Smooth muscle cell (in vitro differentiated cells): ENCODE results near the gene MYBPC2. TPM values are rescaled to one million over a fixed set of nuclear protein-coding genes. Genes with fewer than 3 reads are reported as not detected.

Experiments used
- DNase-seq: peaks from one replicate; lab custom pipeline; 2025; ENCODE audit not compliant: unreplicated experiment; lab: John Stamatoyannopoulos, UW
- H2AFZ ChIP-seq: fragments of 200-600 bp; sonication (generic); 2 replicates; pipeline ENCODE4 v1.6.0; 2016; ENCODE audit warnings: antibody characterized with exemption, low read depth, mild to moderate bottlenecking
- H3F3A ChIP-seq: fragments of 200-600 bp; sonication (generic); 2 replicates; pipeline ENCODE4 v1.6.0; 2017; ENCODE audit warnings: antibody characterized with exemption, low read depth
- H3K27ac ChIP-seq: fragments of 200-600 bp; sonication (generic); 2 replicates; pipeline ENCODE4 v1.5.1; 2016; ENCODE audit warnings: low read depth, mild to moderate bottlenecking
- H3K27me3 ChIP-seq: fragments of 200-600 bp; sonication (generic); 2 replicates; pipeline ENCODE4 v1.6.1; 2016; ENCODE audit warnings: low read depth, mild to moderate bottlenecking
- H3K36me3 ChIP-seq: fragments of 200-600 bp; sonication (generic); 2 replicates; pipeline ENCODE4 v1.5.1; 2016; ENCODE audit warnings: low read depth
- H3K4me1 ChIP-seq: fragments of 200-600 bp; sonication (generic); 2 replicates; pipeline ENCODE4 v1.5.1; 2016; ENCODE audit warnings: low read depth
- H3K4me2 ChIP-seq: fragments of 200-600 bp; sonication (generic); 2 replicates; pipeline ENCODE4 v1.6.0; 2016; ENCODE audit warnings: mild to moderate bottlenecking
- H3K4me3 ChIP-seq: fragments of 200-600 bp; sonication (generic); 2 replicates; pipeline ENCODE4 v1.5.1; 2016; ENCODE audit warnings: mild to moderate bottlenecking
- H3K79me2 ChIP-seq: fragments of 200-600 bp; sonication (generic); 2 replicates; pipeline ENCODE4 v1.6.0; 2016; ENCODE audit warnings: low read depth, mild to moderate bottlenecking
- H3K9ac ChIP-seq: fragments of 200-600 bp; sonication (generic); 2 replicates; pipeline ENCODE4 v1.6.0; 2016; ENCODE audit warnings: low read depth
- H3K9me3 ChIP-seq: fragments of 200-600 bp; sonication (generic); replicated peaks from 2 replicates; pipeline ENCODE4 v1.5.1; 2016; ENCODE audit warnings: low read depth
- H4K20me1 ChIP-seq: fragments of 200-600 bp; sonication (generic); 2 replicates; pipeline ENCODE4 v1.6.0; 2016; ENCODE audit warnings: low read depth
- WGBS: methylation state at CpG from one replicate; pipeline ENCODE4 v1.1.7; 2016; ENCODE audit warnings: low lambda C conversion rate; 5-methylcytosine and 5-hydroxymethylcytosine counted together
- polyA plus RNA-seq: library from polyadenylated mRNA; unstranded; fragments of >200 nt; fragmentation: Nextera tagmentation; extraction: Ambion mirVana; gene quantifications from 2 replicates; pipeline ENCODE4 v1.2.1, GENCODE V29; 2016
- total RNA-seq: library from RNA; depleted of rRNA; stranded (reverse); fragments of >200 nt; gene quantifications from 2 replicates; pipeline ENCODE4 v1.2.3, GENCODE V29; 2014
- TF ChIP-seq, protein P1 (sequence below): fragments of 200-600 bp; sonication (generic); IDR thresholded peaks from 2 replicates; pipeline ENCODE4 v1.5.1; 2017; ENCODE audit warnings: borderline replicate concordance, mild to moderate bottlenecking, antibody characterized with exemption; ENCODE audit not compliant: insufficient read depth, poor library complexity, severe bottlenecking

MYBPC2 gene
- total and polyA plus RNA-seq, 2 experiments from 2014 or later = not detected

- no peak overlapping the region for H3K4me2 ChIP-seq
- H4K20me1 ChIP-seq = no peaks in the 10 kb centered on the region
- no peak for DNase-seq
- no peak overlapping the region for H3K27ac ChIP-seq
- H3F3A ChIP-seq = no peaks in the 10 kb centered on the region
- H3K4me1 ChIP-seq = peaks cover 4% of the 10 kb centered on the region
- H3K79me2 ChIP-seq = no peaks in the 10 kb centered on the region
- 96% methylated on average over 27 of the region's 30 CpGs for WGBS
- no peak overlapping the region for H3K4me3 ChIP-seq
- no peaks in the 10 kb centered on the region for H3K27me3 ChIP-seq
- no peaks in the 10 kb centered on the region for H3K36me3 ChIP-seq
- TF ChIP-seq, protein P1, sequence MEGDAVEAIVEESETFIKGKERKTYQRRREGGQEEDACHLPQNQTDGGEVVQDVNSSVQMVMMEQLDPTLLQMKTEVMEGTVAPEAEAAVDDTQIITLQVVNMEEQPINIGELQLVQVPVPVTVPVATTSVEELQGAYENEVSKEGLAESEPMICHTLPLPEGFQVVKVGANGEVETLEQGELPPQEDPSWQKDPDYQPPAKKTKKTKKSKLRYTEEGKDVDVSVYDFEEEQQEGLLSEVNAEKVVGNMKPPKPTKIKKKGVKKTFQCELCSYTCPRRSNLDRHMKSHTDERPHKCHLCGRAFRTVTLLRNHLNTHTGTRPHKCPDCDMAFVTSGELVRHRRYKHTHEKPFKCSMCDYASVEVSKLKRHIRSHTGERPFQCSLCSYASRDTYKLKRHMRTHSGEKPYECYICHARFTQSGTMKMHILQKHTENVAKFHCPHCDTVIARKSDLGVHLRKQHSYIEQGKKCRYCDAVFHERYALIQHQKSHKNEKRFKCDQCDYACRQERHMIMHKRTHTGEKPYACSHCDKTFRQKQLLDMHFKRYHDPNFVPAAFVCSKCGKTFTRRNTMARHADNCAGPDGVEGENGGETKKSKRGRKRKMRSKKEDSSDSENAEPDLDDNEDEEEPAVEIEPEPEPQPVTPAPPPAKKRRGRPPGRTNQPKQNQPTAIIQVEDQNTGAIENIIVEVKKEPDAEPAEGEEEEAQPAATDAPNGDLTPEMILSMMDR = no peak
- no peak overlapping the region for H3K9ac ChIP-seq
- no peak overlapping the region for H2AFZ ChIP-seq
- no peaks in the 10 kb centered on the region for H3K9me3 ChIP-seq
These were observed 73.3 kb downstream of the MYBPC2 start for GRCh38 chr19:50505856-50506611.

- H3K27ac ChIP-seq = no peak overlapping the region
- peaks cover 4% of the 10 kb centered on the region for H3K4me1 ChIP-seq
- H3K36me3 ChIP-seq = no peaks in the 10 kb centered on the region
- TF ChIP-seq, protein P1 = no peak
- H3K27me3 ChIP-seq = no peaks in the 10 kb centered on the region
- H3K79me2 ChIP-seq = no peaks in the 10 kb centered on the region
- no peak overlapping the region for H3K4me3 ChIP-seq
- no peak overlapping the region for H3K9ac ChIP-seq
- no peak for DNase-seq
- H3K4me2 ChIP-seq = no peak overlapping the region
- WGBS = 100% methylated on average over 1 of the region's 10 CpGs
- no peak overlapping the region for H2AFZ ChIP-seq
- H3F3A ChIP-seq = no peaks in the 10 kb centered on the region
- H3K9me3 ChIP-seq = no peaks in the 10 kb centered on the region
- no peaks in the 10 kb centered on the region for H4K20me1 ChIP-seq
These were observed 74.0 kb downstream of the MYBPC2 start for GRCh38 chr19:50506700-50507099.

GRCh38 chr19:50507376-50507775, 74.7 kb downstream of the MYBPC2 start:
- TF ChIP-seq, protein P1 = no peak
- Histone ChIP-seq H3K9me3 (no peaks in the 10 kb centered on the region), H4K20me1 (no peaks in the 10 kb centered on the region), H3K79me2 (no peaks in the 10 kb centered on the region), H3K4me2 (no peak overlapping the region), H2AFZ (no peak overlapping the region), H3K4me3 (no peak overlapping the region), H3F3A (no peaks in the 10 kb centered on the region), H3K9ac (no peak overlapping the region), H3K27me3 (no peaks in the 10 kb centered on the region), H3K27ac (no peak overlapping the region), H3K4me1 (peaks cover 4% of the 10 kb centered on the region), H3K36me3 (no peaks in the 10 kb centered on the region)
- 95% methylated on average over 8 of the region's 8 CpGs for WGBS
- DNase-seq = no peak

GRCh38 chr19:50508843-50509190, 76.1 kb downstream of the MYBPC2 start:
- no peak overlapping the region for H3K4me2 ChIP-seq
- H3K36me3 ChIP-seq = no peaks in the 10 kb centered on the region
- H3K27me3 ChIP-seq = no peaks in the 10 kb centered on the region
- H3K4me1 ChIP-seq = peaks cover 4% of the 10 kb centered on the region
- H3K4me3 ChIP-seq = no peak overlapping the region
- TF ChIP-seq, protein P1 = no peak
- H2AFZ ChIP-seq = no peak overlapping the region
- no peaks in the 10 kb centered on the region for H3K9me3 ChIP-seq
- no peak overlapping the region for H3K27ac ChIP-seq
- WGBS = 69% methylated on average over 3 of the region's 3 CpGs
- no peaks in the 10 kb centered on the region for H3K79me2 ChIP-seq
- H3K9ac ChIP-seq = no peak overlapping the region
- no peaks in the 10 kb centered on the region for H3F3A ChIP-seq
- no peaks in the 10 kb centered on the region for H4K20me1 ChIP-seq
- no peak for DNase-seq
